Stimulated activated CD8-positive, alpha-beta memory T cell treated with anti-CD3 and anti-CD28 coated beads, Interleukin-12 subunit alpha, Interleukin-12 subunit beta, amount 100 ng/mL, for 4 hours (primary cell): Measurements from ENCODE around the gene CDH8.

ENCODE experiments used
- DNase-seq: peaks from one replicate; pipeline ENCODE4 v3.0.0-alpha.2; 2020; ENCODE audit warnings: low read depth

Gene CDH8, protein sequence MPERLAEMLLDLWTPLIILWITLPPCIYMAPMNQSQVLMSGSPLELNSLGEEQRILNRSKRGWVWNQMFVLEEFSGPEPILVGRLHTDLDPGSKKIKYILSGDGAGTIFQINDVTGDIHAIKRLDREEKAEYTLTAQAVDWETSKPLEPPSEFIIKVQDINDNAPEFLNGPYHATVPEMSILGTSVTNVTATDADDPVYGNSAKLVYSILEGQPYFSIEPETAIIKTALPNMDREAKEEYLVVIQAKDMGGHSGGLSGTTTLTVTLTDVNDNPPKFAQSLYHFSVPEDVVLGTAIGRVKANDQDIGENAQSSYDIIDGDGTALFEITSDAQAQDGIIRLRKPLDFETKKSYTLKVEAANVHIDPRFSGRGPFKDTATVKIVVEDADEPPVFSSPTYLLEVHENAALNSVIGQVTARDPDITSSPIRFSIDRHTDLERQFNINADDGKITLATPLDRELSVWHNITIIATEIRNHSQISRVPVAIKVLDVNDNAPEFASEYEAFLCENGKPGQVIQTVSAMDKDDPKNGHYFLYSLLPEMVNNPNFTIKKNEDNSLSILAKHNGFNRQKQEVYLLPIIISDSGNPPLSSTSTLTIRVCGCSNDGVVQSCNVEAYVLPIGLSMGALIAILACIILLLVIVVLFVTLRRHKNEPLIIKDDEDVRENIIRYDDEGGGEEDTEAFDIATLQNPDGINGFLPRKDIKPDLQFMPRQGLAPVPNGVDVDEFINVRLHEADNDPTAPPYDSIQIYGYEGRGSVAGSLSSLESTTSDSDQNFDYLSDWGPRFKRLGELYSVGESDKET

DNA sequence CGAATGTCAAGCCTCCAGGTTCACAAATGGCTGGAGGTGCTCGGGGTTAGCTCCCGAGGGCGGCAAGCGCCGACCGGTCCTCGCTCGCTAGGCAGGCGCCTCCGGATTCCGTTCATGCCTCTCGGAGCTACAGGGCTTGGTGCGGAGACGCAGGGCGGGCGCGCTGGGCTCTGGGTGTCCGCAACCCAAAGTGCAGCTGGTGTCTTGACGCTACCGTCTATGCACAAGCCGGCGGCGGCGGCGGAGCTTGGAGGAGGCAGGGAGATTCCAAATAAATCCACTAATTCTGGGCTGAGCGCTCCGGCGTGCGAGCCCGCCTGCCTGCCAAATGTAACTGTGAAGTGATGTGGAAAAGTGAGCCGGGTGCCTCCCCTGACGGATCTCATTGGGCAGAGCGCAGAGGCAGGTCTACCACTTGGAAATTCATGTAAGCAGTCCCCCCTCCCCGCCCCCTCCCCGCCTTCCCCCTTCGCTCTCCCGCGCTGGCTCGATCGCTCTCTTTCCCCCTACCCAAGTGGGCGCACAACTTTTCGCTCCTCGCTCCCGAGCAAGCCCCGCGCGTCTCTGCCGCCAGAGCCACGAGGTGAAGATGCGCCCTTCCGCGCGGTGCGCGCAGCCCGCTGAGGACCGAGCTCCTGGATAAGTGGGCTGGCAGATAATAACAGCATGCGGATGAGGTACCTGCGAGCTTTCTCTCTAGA is at the start of gene CDH8:
Gene CDH8 (minus strand): TSS at position 338 of the 701 bp plus-strand sequence. CDS start 15,035 bp downstream, outside the sequence.
- no peak for DNase-seq

DNA sequence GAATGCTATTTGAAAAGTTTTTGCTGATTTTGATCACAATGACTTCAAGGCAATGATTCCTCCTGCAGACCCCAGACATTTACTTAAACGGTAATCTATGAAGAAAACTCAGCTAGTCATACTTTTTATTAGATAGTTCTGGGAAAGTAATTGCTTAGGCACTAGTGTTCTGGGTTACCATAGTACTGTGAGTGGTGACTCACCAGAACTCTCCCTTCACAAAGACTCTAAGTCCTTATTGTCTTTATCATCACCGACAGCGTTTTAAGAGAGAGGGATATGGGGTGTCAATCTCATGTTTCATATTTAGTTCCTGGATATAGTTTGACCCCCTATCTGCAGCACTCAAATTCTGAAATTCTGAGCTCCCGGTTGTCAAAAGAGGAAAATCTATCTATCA is 43.0 kb upstream of the CDH8 start:
- DNase-seq, result no peak

DNA sequence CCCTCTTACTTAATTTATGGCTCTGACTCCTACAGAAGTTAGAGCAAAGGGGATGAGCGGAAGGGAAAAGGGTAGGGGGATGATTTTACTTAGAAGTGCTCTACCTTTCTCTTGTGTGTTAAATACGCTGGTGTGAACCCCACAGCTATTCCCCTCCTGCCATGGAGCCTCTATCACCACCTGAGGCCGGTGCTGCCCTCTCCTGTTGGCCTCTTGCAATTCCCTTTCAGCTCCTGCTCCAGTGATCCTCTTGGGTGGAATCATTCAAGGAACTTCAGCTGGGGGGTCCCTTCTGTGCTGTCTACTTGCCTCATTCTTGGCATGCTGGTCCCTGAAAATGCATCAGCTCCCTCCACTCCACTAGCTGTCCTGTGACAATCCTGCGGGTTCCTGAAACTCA is 41.8 kb upstream of the CDH8 start:
- DNase-seq, result no peak

DNA sequence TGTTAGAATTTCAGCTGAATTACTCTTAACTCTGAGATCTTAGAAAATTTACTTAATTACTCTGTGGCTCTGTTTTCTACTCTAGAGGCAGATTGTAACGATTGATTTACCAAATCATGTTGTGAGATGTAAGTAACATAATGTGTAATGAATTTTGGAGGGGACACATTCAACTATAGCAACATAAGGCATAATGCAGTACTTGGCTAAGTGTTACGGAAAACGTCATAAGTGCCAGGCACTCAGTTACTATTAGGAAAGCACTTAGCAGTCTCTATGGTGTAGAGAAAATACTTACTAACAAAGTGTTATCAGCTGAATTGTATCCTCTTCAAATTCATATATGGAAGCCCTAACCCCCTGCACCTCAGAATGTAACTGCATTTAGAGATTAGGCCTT is 40.6 kb upstream of the CDH8 start:
- DNase-seq, result no peak

DNA sequence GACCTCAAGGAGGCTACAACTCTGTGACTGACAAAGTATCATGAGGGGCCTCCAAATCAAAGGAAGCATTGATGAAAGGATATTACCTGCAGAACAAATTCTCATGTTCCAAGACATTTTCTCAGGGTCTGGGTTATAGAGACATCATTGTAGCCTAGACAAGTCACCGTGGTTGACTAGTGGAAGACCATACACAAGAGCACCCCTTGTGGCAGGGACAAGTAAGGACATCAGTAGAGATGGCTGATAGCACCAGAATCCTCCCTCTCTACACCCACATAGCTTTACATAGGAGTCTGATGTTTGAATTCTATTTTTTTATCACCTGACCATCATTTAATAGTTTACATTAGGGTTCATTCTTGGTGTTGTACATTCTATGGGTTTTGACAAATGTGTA is 32.5 kb upstream of the CDH8 start:
- no peak for DNase-seq

DNA sequence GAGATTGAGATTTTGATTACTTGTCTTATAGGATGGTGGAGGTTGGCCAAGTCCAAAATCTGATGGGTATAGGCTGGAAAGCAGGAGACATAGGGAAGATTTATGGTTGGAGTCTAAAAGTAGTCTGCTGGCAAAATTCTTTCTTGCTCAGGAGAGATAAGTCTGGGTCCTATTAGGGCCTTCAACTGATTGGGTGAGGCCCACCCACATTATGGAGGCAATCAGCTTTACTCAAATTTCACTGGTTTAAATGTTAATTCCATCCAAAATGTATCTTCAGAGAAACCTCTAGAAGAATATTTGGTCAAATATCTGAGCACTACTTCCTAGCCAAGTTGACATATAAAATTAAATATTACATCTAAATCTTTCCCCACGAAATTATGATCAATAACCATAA is 31.7 kb upstream of the CDH8 start:
- no peak for DNase-seq

DNA sequence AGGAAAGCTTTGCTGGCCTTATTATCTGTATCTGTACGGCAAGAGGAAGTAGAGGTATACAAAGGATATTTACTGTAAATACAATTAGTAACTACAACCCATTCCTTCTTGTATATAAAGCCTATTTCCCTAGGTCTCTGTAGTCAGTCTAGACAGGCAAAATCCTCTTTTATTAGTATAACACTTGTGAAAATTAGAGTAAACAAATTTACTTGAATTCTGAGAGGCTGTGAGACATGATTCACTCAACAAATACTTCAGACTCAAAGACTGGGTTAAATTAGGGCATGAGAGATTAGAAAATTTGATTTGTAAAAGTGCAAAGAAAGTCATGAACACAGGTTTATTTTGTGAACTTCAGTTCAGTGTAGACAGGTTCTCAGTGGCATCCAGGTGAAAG is 30.9 kb upstream of the CDH8 start:
- no peak for DNase-seq

DNA sequence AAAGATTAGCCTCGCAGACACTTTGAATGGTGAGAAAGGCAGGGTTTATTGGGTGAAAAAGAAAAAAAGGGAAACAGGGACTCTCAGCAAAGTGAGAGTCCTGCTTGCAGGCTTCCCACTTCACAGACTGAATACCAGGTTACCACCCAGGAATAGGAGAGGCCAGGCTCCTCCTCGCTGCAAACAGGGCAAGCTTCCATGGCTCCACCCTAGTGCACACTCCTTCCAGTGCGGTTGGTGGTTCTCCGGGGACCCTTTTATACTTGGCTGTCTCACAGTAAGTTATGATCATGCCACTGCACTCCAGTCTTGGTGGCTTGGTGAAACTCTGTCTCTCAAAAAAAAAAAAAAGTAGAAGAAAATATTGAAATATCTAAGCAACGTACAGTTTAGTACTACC is 30.5 kb upstream of the CDH8 start:
- DNase-seq, result no peak

DNA sequence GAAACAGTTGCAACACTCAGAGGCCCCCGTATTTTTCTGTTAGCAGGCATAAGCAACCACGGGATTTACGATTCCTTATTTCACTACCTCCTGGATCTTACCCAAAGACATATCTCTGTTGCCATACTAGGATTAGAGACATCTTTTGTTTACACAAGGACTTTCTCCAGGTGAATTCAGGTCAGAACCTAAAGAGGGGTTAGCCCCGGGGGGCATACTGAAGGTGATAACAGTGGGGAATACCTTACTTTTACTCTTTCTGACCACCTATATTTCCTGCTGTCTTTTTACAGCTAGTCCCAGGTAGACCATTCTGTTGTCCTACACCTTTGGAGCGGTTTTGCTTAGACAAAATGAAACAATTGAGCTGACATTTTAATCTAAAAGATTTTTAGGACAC is 27.9 kb upstream of the CDH8 start:
- DNase-seq, result no peak

DNA sequence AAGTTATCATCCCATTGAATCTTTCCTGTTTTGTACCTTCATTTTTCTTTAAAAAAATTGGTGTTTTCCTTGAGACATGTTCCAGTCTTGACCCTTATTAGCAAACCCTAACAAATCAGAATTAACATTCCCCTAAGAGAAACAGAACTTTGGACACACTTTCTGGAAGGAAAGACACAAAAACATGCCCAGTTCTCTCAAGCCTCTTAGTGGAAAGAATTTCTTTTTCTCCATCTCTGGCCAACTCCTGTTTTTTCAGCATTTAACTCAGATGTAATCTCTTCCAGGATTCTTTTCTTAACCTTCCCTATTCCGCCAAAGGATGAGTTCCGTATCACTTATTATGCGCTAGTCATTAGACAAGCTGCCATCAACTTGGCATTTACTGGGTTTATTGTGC is 23.9 kb upstream of the CDH8 start:
- DNase-seq, result no peak

DNA sequence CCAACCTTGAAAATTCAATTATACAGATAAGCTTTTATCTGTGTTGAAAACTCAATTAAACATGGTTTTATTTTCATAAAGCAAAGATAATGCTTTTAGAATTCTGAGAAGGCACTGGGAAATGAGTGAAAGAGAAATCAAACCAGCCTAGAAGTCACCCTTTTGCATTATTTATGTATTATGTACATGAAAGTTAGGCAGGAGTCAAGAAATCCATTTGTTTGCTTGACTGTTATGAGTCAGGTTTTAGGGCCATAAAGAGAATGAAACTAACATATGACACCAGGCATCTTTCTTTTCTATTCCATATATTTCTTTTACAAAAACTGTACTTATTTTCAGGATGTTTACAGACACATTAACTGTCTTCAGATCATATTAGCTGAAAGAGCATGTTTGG is 23.3 kb upstream of the CDH8 start:
- no peak for DNase-seq

DNA sequence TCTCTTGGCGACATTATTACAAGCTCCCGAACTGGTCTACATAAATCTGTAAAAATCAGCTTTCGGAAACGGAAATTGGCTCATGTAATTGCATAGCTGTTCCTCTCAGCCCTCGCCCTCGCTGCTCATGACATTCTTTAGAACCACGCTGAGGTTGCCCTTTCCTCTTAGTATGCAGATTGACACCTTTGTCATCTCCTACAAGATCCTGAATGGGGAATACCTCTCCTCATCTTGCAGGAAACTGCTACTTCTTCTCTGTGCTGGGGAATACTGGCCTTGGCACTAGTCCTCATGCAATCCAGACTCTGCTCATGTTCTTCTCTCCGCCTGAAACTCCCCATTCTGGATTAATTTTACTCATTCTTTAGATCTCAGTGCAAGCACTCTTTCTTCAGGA is 22.2 kb upstream of the CDH8 start:
- no peak for DNase-seq

DNA sequence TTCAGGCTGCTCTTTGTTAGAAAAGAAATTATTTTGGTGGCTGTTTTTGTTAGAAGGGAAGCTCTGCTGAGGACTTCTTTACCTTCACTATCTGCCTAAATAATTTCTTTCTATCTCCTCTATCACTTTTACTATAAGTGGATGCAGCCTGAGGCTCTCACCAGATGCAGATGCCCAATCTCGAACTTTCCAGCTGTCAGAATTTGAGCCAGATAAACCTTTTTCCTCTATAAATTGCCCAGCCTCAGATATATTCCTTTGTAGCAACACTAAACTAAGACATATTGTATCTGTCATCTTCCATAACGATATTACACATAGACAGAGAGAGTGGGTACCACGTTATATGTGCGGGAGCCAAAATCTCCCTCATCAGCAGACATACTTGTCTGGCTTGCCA is 15.7 kb upstream of the CDH8 start:
- no peak for DNase-seq

DNA sequence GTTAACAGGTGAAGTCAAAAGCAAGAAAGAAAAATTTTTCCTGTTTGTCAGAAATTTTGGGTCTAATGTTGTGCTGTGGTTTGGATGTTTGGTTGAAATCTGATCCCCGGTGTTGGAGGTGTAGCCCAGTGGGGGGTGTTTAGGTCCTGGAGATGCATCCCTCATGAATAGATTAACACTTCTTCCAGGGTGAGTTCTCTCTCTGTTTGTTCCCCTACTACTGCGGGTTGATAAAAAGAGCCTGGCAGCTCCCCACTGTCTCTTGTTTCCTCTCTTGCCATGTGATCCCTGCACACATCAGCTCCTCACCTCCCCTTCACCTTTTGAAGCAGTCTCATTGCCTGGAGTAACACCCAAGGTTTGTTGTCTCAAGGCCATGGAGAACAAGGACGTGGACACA is 14.6 kb upstream of the CDH8 start:
- no peak for DNase-seq

DNA sequence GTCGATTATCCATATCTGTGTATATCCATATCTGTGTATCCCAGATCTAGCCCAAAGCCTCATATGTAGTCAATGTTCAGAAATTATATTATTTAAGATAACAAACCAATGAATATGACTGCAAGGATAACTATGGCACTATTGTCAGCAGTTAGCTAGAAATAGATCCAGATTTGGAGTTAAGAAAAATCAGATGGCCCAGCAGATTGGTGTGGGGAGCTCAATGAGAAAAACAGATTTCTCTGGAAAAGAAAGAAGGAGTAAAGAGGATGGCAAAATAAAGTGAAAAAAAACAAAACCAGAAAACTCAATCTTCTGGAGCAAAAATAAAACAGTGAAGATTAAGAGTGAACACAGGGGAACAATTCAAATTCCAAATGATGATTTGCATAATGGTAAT is 10.6 kb upstream of the CDH8 start:
- DNase-seq, result no peak

DNA sequence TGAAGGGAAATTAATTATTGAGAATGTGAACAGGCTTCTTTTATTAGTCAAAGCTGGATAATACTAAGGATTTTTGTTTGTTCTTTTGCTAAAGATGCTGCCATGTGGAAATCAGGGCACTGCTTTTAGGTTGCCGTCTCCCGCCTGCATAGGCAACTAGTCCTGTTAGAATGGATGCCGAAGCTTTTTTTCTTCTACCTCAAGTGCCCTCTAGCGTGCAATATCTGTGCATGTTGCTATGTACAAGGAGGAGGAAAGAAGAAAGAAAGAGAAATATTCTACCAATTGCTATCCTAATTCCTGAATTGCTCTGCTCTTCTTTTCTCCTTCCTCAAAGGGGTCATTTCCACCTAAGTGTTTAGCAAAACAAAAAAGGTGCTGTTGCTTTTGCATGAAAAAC is 5.2 kb upstream of the CDH8 start:
- DNase-seq, result no peak

DNA sequence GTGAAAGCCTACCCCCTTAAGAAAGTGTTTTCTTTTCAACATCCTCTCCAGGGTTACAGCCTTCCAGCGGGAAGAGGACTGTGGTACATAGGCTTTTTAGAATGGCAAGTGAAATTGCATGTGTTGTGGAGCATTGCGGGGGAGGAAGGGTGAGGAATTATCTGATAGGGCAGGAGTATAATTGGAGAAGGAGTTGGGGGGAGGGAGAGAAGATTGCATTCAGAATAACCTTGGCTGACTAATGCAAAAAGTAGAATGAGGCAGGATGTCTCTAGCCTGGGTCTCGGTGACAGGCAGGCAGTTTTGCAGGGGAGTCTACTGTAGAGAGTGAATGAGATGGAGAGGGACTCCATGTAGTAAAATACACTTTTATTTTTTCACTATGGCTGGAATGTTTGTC is 2.4 kb upstream of the CDH8 start:
- DNase-seq, result no peak

DNA sequence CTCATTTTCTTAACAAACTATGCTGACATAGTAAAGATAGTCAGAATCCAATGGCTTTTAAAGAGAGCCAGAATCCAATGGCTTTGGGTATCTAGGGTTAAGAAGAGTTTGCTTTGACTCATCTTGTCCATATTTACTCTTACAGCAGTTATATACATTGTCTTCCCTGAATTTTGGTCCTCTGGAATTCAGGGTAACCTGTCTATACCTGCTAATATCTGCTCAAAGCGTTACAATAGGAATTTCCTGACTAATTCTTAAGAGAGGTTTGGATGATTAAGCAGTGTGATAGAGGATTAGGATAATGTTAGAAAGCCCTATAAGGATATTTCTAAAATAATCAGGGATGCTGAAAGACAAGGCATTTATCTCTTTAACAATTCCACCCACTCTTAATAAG is 2.0 kb upstream of the CDH8 start:
- no peak for DNase-seq

DNA sequence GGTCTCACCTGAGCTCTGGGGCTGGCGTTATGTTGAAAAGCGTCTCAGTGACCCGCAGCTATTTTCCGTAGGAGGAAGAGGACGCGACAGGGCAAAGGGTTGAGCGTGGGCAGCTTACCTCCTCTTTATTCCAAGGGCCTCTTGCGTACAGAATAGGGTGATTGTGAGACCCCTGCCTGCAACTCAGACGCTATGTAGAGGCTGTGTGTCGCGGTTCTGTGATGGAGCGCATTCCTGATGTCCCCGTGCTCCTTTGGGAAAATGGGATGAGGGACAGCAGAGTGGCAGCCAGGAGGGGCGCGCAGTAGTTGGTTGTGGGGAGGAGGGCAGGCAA is 531 bp upstream of the CDH8 start:
- DNase-seq, result no peak

DNA sequence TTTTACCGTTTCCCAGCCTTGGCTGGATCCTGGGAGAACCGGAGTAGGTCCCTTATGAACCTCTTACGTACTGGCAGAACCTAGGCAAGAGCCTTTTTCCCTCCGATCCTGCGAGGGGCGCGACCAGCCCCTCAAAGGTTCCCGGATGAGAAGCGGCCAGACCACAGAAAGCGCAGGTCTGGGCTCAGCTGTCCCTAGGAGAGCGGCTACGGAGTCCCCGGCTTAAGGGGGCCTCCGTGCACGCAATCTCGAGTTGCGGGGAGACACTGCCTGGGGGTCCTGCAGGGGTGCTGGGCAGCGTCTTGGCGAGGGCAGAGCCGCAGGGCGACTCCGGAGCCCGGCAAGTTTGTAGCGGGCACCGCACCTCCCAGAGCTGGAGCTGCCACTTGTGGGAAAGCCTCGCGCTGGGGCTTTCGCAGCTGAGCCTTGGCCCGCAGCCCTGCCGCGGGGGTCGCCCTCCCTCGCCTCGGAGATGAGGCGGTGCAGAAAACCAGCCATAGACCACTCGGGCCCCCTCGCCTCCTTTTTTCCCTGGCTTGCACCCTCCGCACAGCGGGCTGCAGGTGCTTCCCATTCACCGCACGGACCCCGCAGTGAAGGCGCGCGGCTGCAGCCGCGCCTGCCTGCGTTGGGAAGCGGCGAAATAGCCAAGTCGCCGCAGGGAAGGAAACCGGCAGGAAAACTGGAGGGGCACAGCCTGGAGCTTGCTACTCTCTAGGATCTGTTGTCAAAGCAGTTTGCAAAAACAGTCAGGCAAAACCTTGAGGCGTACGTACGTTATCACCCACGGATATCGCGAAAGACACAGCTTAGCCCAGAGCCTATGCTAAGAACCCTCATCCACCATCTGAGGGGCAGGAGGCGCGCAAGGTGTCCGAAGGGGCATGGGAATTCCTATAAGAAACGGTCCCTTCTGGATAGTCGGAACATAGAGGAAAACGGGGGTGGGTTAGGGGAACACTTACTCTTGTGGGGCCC is 834 bp downstream of the CDH8 start:
- no peak for DNase-seq

DNA sequence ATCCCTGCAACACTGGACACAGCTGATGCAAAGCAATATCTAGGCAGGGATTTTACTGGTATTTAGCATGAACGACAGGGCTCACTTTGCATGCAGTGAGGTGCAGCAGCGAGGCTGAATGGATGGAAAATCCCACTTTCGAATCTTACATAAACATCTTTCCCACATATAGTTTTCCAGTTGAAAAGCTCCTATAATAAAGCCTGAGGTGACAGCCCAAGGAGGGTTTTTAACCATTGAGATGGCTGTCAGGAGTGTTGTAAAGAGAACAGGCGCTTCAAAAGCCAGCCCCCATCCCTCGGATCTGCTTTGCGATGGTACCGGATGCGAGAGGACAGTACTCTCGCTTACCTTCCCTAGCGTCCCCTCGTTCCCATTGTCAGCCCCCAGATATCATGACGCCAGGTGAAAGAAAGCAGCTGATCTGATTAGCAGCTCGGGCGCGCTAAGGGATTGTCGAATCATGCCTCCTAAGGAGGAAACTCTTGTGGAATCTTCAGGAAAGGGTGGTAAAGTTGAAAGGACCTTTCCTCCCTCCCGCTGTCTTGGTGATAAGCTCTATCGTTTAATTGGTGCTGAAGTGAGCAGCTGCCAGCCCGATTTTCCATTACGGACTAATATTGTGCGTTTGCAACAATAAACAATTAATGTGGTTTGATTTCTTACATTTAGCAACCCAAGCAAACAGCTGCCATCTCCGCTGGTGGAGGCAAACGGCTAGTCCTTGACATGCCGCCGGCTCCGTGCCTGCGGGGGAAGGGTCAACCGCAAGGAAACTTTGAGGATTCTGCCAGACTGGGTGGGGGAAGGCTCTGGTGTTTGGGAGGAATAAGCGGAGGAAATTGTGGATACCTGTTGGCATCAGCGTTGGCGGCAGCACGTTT is 1.8 kb downstream of the CDH8 start:
- no peak for DNase-seq
